ENCODE measurements around the gene GABRA5. TPM values are rescaled to one million over a fixed set of nuclear protein-coding genes. Genes with fewer than 3 reads are reported as not detected.

GABRA5 gene
- total RNA-seq, 2 donors from 2014 or later: 3.8 to 4.4 TPM

- peaks cover 47% of the 10 kb centered on the region for H3K27me3 Mint-ChIP-seq (ENCODE audit: insufficient read depth)
These were observed 107.4 kb downstream of the GABRA5 start for GRCh38 chr15:26974120-26974780.

GRCh38 chr15:26981492-26981891 is 114.6 kb downstream of the GABRA5 start:
- Histone ChIP-seq H3K9ac (ENCODE audit: extremely low read depth, low read length, poor library complexity, severe bottlenecking) (no peak overlapping the region), H3K4me3 (ENCODE audit: low read length) (no peak overlapping the region), H3K4me1 (ENCODE audit: control insufficient read depth, insufficient read depth, low read length) (no peaks in the 10 kb centered on the region), H3K27ac (ENCODE audit: low read depth, low read length) (no peak overlapping the region), H3K36me3 (ENCODE audit: control insufficient read depth, insufficient read depth, low read length) (no peaks in the 10 kb centered on the region), H3K27me3 (ENCODE audit: control insufficient read depth, insufficient read depth, low read length, poor library complexity, severe bottlenecking) (no peaks in the 10 kb centered on the region), H3K9me3 (ENCODE audit: control insufficient read depth, low read length) (no peaks in the 10 kb centered on the region)
- WGBS, 2 experiments (ENCODE audit: insufficient coverage in 1 of 2, insufficient read length in 1 of 2): 95 to 97% methylated on average over 4 of the region's 4 CpGs
- Mint-ChIP-seq H3K36me3 (ENCODE audit: low read depth) (no peaks in the 10 kb centered on the region), H3K4me3 (no peak overlapping the region), H3K27me3 (ENCODE audit: insufficient read depth) (peaks cover 2% of the 10 kb centered on the region), H3K27ac (no peak overlapping the region), H3K4me1 (no peaks in the 10 kb centered on the region), H3K9me3 (no peaks in the 10 kb centered on the region)
- no peak for DNase-seq
- no peak for TF ChIP-seq CTCF (conservative IDR thresholded peaks at IDR 0.05)

More at GRCh38 chr15:26974120-26974780, 107.4 kb downstream of the GABRA5 start:
- no peak overlapping the region for H3K4me3 Mint-ChIP-seq
- no peaks in the 10 kb centered on the region for H3K36me3 Mint-ChIP-seq (ENCODE audit: low read depth)
- 40 to 46% methylated on average over 4 to 9 of the region's 9 CpGs for WGBS, 2 experiments (ENCODE audit: insufficient coverage in 1 of 2, insufficient read length in 1 of 2)
- Histone ChIP-seq H3K4me3 (ENCODE audit: low read length) (no peak overlapping the region), H3K9me3 (ENCODE audit: control insufficient read depth, low read length) (no peaks in the 10 kb centered on the region), H3K27ac (ENCODE audit: low read depth, low read length) (no peak overlapping the region), H3K27me3 (ENCODE audit: control insufficient read depth, insufficient read depth, low read length, poor library complexity, severe bottlenecking) (peaks cover 46% of the 10 kb centered on the region), H3K4me1 (ENCODE audit: control insufficient read depth, insufficient read depth, low read length) (no peaks in the 10 kb centered on the region), H3K36me3 (ENCODE audit: control insufficient read depth, insufficient read depth, low read length) (no peaks in the 10 kb centered on the region), H3K9ac (ENCODE audit: extremely low read depth, low read length, poor library complexity, severe bottlenecking) (no peak overlapping the region)
- TF ChIP-seq CTCF (conservative IDR thresholded peaks at IDR 0.05): peak; percentile 85
- no peaks in the 10 kb centered on the region for H3K9me3 Mint-ChIP-seq
- DNase-seq: peak; percentile 67
- H3K4me1 Mint-ChIP-seq: no peaks in the 10 kb centered on the region
- H3K27ac Mint-ChIP-seq: no peak overlapping the region

GRCh38 chr15:26983822-26984221 is 117.0 kb downstream of the GABRA5 start:
- peak; percentile 77 for DNase-seq
- Histone ChIP-seq H3K4me1 (ENCODE audit: control insufficient read depth, insufficient read depth, low read length) (no peaks in the 10 kb centered on the region), H3K4me3 (ENCODE audit: low read length) (no peak overlapping the region), H3K36me3 (ENCODE audit: control insufficient read depth, insufficient read depth, low read length) (no peaks in the 10 kb centered on the region), H3K27me3 (ENCODE audit: control insufficient read depth, insufficient read depth, low read length, poor library complexity, severe bottlenecking) (no peaks in the 10 kb centered on the region), H3K27ac (ENCODE audit: low read depth, low read length) (no peak overlapping the region), H3K9me3 (ENCODE audit: control insufficient read depth, low read length) (no peaks in the 10 kb centered on the region), H3K9ac (ENCODE audit: extremely low read depth, low read length, poor library complexity, severe bottlenecking) (no peak overlapping the region)
- Mint-ChIP-seq H3K9me3 (no peaks in the 10 kb centered on the region), H3K27me3 (ENCODE audit: insufficient read depth) (no peaks in the 10 kb centered on the region), H3K4me1 (no peaks in the 10 kb centered on the region), H3K27ac (no peak overlapping the region), H3K4me3 (no peak overlapping the region), H3K36me3 (ENCODE audit: low read depth) (no peaks in the 10 kb centered on the region)
- peak; percentile 69 for TF ChIP-seq CTCF (conservative IDR thresholded peaks at IDR 0.05)
- WGBS, 2 experiments (ENCODE audit: insufficient coverage in 1 of 2, insufficient read length in 1 of 2): 87 to 89% methylated on average over 2 to 8 of the region's 8 CpGs

All from endodermal cell (in vitro differentiated cells).